NCI-H187 (cell line): Measurements from ENCODE around the gene WNT10A.
"Not testable (repeated sequence)": the region's sequence is repeated elsewhere in the genome, so short reads cannot be mapped to it uniquely, and the experiment has no call there.

Experiments used
- DNase-seq, 2 experiments: peaks; one replicate each; lab custom pipeline; 2025; lab: John Stamatoyannopoulos, UW

Gene WNT10A

GRCh38 chr2:218893349-218894150 is 12.9 kb downstream of the WNT10A start:
- DNase-seq, result no peak

GRCh38 chr2:218894151-218894879 is 13.7 kb downstream of the WNT10A start:
- no peak for DNase-seq

- DNase-seq, result no peak
These were observed 14.2 kb downstream of the WNT10A start for GRCh38 chr2:218894880-218895157.

- no peak for DNase-seq
These were observed 14.7 kb downstream of the WNT10A start for GRCh38 chr2:218895326-218895725.

GRCh38 chr2:218895759-218896500 is 15.3 kb downstream of the WNT10A start:
- no peak for DNase-seq

- no peak for DNase-seq
These were observed 16.1 kb downstream of the WNT10A start for GRCh38 chr2:218896501-218897393.

- DNase-seq, result no peak
These were observed 16.9 kb downstream of the WNT10A start for GRCh38 chr2:218897394-218898108.

- DNase-seq, result no peak
These were observed 17.6 kb downstream of the WNT10A start for GRCh38 chr2:218898109-218898878.

GRCh38 chr2:218899147-218899546 is 18.5 kb downstream of the WNT10A start:
- DNase-seq, result no peak

GRCh38 chr2:218902427-218902826 is 21.8 kb downstream of the WNT10A start:
- DNase-seq, result no peak

GRCh38 chr2:218904176-218904575 is 23.5 kb downstream of the WNT10A start:
- DNase-seq, result no peak

GRCh38 chr2:218908721-218909619 is 28.3 kb downstream of the WNT10A start:
- peak; percentile 71 to 76 for DNase-seq

- DNase-seq, result no peak
These were observed 30.1 kb downstream of the WNT10A start for GRCh38 chr2:218910741-218911140.

GRCh38 chr2:218920504-218920903 is 39.9 kb downstream of the WNT10A start:
- DNase-seq, result no peak

GRCh38 chr2:218924757-218925156 is 44.1 kb downstream of the WNT10A start:
- DNase-seq, result no peak

- DNase-seq, result no peak
These were observed 44.8 kb downstream of the WNT10A start for GRCh38 chr2:218925434-218925833.

- no peak for DNase-seq
These were observed 46.8 kb downstream of the WNT10A start for GRCh38 chr2:218927422-218927821.

GRCh38 chr2:218927876-218928275 is 47.2 kb downstream of the WNT10A start:
- no peak for DNase-seq

- not testable (repeated sequence) for DNase-seq
These were observed 49.8 kb downstream of the WNT10A start for GRCh38 chr2:218930488-218930887.
